ENCODE results near the gene PLA2G2A.
"Not testable (repeated sequence)": the region's sequence is repeated elsewhere in the genome, so short reads cannot be mapped to it uniquely, and the experiment has no call there.

PLA2G2A gene

DNA sequence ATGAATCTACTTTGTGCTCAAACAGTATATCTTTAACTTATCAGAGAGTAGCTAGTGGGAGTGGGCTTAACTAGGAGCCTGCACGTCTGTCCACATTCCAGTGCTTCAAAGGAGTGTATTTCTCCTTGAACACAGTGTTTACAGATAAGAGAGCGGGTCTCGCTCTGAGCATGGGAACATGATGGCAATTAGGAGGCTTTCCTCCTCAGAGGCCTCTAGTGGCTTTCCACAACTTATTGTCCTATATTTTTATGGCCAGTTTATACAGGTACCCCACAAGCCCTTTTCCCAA, 52.3 kb downstream of the PLA2G2A start:
- not testable (repeated sequence) for DNase-seq (ENCODE audit: low read depth in 2 of 2)

DNA sequence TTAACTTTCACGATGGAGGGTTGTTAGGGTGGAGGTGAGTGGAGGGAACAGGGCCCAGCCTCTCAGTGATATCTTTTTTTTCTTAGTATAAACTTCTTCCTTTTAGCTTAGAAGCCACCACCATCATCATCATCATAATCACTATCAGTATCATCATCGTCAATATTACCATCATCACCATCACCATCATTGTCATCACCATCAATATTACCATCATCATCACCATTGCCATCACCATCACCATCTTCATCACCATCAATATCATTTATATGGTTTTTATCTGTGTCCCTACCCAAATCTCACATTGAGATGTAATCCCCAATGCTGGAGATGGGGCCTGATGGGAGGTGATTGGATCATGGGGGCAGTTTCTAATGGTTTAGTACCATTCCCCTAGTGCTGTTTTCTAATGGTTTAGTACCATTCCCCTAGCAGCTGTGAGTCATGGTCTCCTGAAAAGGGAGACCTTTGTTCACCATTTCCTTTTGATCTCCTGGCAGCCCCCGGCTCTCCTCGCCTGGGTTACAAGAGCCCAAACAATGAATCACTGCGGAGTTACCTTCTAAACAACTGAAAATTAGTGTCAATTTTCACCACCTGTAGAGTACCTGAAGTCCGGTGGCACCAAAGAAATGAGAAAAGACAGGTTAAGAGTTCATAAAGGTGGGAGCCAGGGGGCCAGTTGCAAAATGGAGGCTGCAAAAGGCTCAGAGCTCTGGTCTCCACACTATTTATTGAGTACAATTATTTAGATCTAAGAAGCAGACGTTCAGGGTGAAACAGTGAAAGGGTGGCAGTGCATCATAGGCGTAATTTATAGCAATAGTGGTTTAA, 52.9 kb downstream of the PLA2G2A start:
- no peak for DNase-seq (ENCODE audit: low read depth in 2 of 2)
